ENCODE measurements around the gene MCU. TPM values are rescaled to one million over a fixed set of nuclear protein-coding genes. Genes with fewer than 3 reads are reported as not detected.

MCU gene
- total and polyA plus RNA-seq, 2 donors (not counting 1 experiment from before 2014, with no cell fraction given) = 40.5 to 77.1 TPM

- no peak overlapping the region for H3K9ac ChIP-seq (ENCODE audit: insufficient read depth, low read length)
- TF ChIP-seq EZH2 (IDR thresholded peaks at IDR 0.05; ENCODE audit: low read length, missing control alignments) (no peak), CTCF (conservative IDR thresholded peaks at IDR 0.05 in 1 of 2, IDR thresholded peaks at IDR 0.05 in 1 of 2; ENCODE audit: low read depth in 1 of 2, low read length in 2 of 2) (no peak)
- DNase-seq (ENCODE audit: low read depth in 2 of 2) = no peak
Observed at GRCh38 chr10:72879245-72879644, 187.3 kb downstream of the MCU start.

GRCh38 chr10:72881291-72881690 lies 189.3 kb downstream of the MCU start:
- Histone ChIP-seq H2AFZ (ENCODE audit: low read length) (no peak overlapping the region), H3K4me1 (ENCODE audit: control insufficient read depth, extremely low read depth, insufficient read depth, low read length) (no peaks in the 10 kb centered on the region), H3K27me3 (ENCODE audit: control insufficient read depth, insufficient read depth, low read length) (no peaks in the 10 kb centered on the region), H3K27ac (ENCODE audit: insufficient read depth, low read length) (no peak overlapping the region), H3K9ac (ENCODE audit: insufficient read depth, low read length) (no peak overlapping the region), H4K20me1 (ENCODE audit: control insufficient read depth, extremely low read depth, insufficient read depth, low read length) (no peaks in the 10 kb centered on the region), H3K9me3 (ENCODE audit: control insufficient read depth, insufficient read depth, low read depth, low read length) (no peaks in the 10 kb centered on the region), H3K79me2 (ENCODE audit: control insufficient read depth, insufficient read depth, low read length) (no peaks in the 10 kb centered on the region), H3K4me2 (ENCODE audit: extremely low read depth, insufficient read depth, low read length) (no peak overlapping the region), H3K36me3 (ENCODE audit: control insufficient read depth, insufficient read depth, low read length) (no peaks in the 10 kb centered on the region), H3K4me3 (replicated peaks in 1 of 4; ENCODE audit: control extremely low read depth in 1 of 4, insufficient read depth in 1 of 4, low read depth in 3 of 4, low read length in 4 of 4) (no peak overlapping the region)
- TF ChIP-seq EZH2 (IDR thresholded peaks at IDR 0.05; ENCODE audit: low read length, missing control alignments) (no peak), CTCF (conservative IDR thresholded peaks at IDR 0.05 in 1 of 2, IDR thresholded peaks at IDR 0.05 in 1 of 2; ENCODE audit: low read depth in 1 of 2, low read length in 2 of 2) (no peak)
- no peak for DNase-seq (ENCODE audit: low read depth in 2 of 2)

More at GRCh38 chr10:72879245-72879644, 187.3 kb downstream of the MCU start:
- no peak overlapping the region for H2AFZ ChIP-seq (ENCODE audit: low read length)
- no peaks in the 10 kb centered on the region for H3K9me3 ChIP-seq (ENCODE audit: control insufficient read depth, insufficient read depth, low read depth, low read length)
- H3K4me2 ChIP-seq (ENCODE audit: extremely low read depth, insufficient read depth, low read length) = no peak overlapping the region
- H3K4me1 ChIP-seq (ENCODE audit: control insufficient read depth, extremely low read depth, insufficient read depth, low read length) = no peaks in the 10 kb centered on the region
- no peaks in the 10 kb centered on the region for H3K79me2 ChIP-seq (ENCODE audit: control insufficient read depth, insufficient read depth, low read length)
- no peak overlapping the region for H3K4me3 ChIP-seq (replicated peaks in 1 of 4; ENCODE audit: control extremely low read depth in 1 of 4, insufficient read depth in 1 of 4, low read depth in 3 of 4, low read length in 4 of 4)
- H3K27me3 ChIP-seq (ENCODE audit: control insufficient read depth, insufficient read depth, low read length) = no peaks in the 10 kb centered on the region
- H3K27ac ChIP-seq (ENCODE audit: insufficient read depth, low read length) = no peak overlapping the region
- no peaks in the 10 kb centered on the region for H3K36me3 ChIP-seq (ENCODE audit: control insufficient read depth, insufficient read depth, low read length)
- no peaks in the 10 kb centered on the region for H4K20me1 ChIP-seq (ENCODE audit: control insufficient read depth, extremely low read depth, insufficient read depth, low read length)

- Histone ChIP-seq H3K4me1 (ENCODE audit: control insufficient read depth, extremely low read depth, insufficient read depth, low read length) (no peaks in the 10 kb centered on the region), H3K79me2 (ENCODE audit: control insufficient read depth, insufficient read depth, low read length) (no peaks in the 10 kb centered on the region), H3K4me2 (ENCODE audit: extremely low read depth, insufficient read depth, low read length) (no peak overlapping the region), H3K9ac (ENCODE audit: insufficient read depth, low read length) (no peak overlapping the region), H3K36me3 (ENCODE audit: control insufficient read depth, insufficient read depth, low read length) (no peaks in the 10 kb centered on the region), H3K4me3 (replicated peaks in 1 of 4; ENCODE audit: control extremely low read depth in 1 of 4, insufficient read depth in 1 of 4, low read depth in 3 of 4, low read length in 4 of 4) (no peak overlapping the region), H3K27ac (ENCODE audit: insufficient read depth, low read length) (no peak overlapping the region), H2AFZ (ENCODE audit: low read length) (no peak overlapping the region), H3K27me3 (ENCODE audit: control insufficient read depth, insufficient read depth, low read length) (no peaks in the 10 kb centered on the region), H3K9me3 (ENCODE audit: control insufficient read depth, insufficient read depth, low read depth, low read length) (no peaks in the 10 kb centered on the region), H4K20me1 (ENCODE audit: control insufficient read depth, extremely low read depth, insufficient read depth, low read length) (no peaks in the 10 kb centered on the region)
- TF ChIP-seq EZH2 (IDR thresholded peaks at IDR 0.05; ENCODE audit: low read length, missing control alignments) (no peak), CTCF (conservative IDR thresholded peaks at IDR 0.05 in 1 of 2, IDR thresholded peaks at IDR 0.05 in 1 of 2; ENCODE audit: low read depth in 1 of 2, low read length in 2 of 2) (no peak)
- peak in 1 of 2 donors; percentile 5 for DNase-seq (ENCODE audit: low read depth in 2 of 2)
Observed at GRCh38 chr10:72883861-72884260, 191.9 kb downstream of the MCU start.

Data from fibroblast of lung (primary cell).